GM12878 (cell line): Measurements from ENCODE around the gene SHOC1. TPM values are rescaled to one million over a fixed set of nuclear protein-coding genes. Genes with fewer than 3 reads are reported as not detected.

ENCODE experiments used
- ASH2L ChIP-seq: fragments of 300-600, 200-600 bp; sonication (generic); IDR thresholded peaks from 2 replicates; pipeline ENCODE4 v1.6.1; 2017; ENCODE audit warnings: low read depth, mild to moderate bottlenecking, borderline replicate concordance
- CHD4 ChIP-seq: fragments of 200-600 bp; sonication (generic); IDR thresholded peaks from 2 replicates; pipeline ENCODE4 v1.6.1; 2016; ENCODE audit warnings: mild to moderate bottlenecking
- CREB1 ChIP-seq: IDR thresholded peaks from 2 replicates; pipeline ENCODE4 v1.6.1; 2012; ENCODE audit warnings: low read depth, mild to moderate bottlenecking, inconsistent platforms
- EED ChIP-seq: sonication (generic); IDR thresholded peaks from 2 replicates; pipeline ENCODE4 v1.6.1; 2016; ENCODE audit warnings: antibody characterized with exemption, low read depth
- EP300 ChIP-seq, 2 experiments: fragments of 150-350 bp in 1 of 2; IDR thresholded peaks; 2 replicates each; pipeline ENCODE4 v1.6.1; 2011 to 2012; ENCODE audit warnings: low read depth in 2 of 2, low read length in 2 of 2, borderline replicate concordance in 1 of 2, improper control_type of control experiment in 1 of 2, inconsistent platforms in 1 of 2; ENCODE audit not compliant: control insufficient read depth in 1 of 2
- ETV6 ChIP-seq, 2 experiments: fragments of 450-650 bp in 1 of 2; IDR thresholded peaks in 1 of 2; conservative IDR thresholded peaks in 1 of 2; 2 replicates each; pipeline ENCODE4 v1.6.1; 2014; ENCODE audit warnings: antibody characterized with exemption in 1 of 2, borderline replicate concordance in 1 of 2, low read depth in 1 of 2, mild to moderate bottlenecking in 1 of 2, moderate library complexity in 1 of 2
- IKZF2 ChIP-seq, 2 experiments: fragments of 450-650 bp; IDR thresholded peaks; 2 replicates each; pipeline ENCODE4 v1.6.1; 2017; ENCODE audit warnings: mild to moderate bottlenecking in 2 of 2, moderate library complexity in 2 of 2
- JUNB ChIP-seq: IDR thresholded peaks from 2 replicates; pipeline ENCODE4 v1.6.1; 2016; ENCODE audit warnings: antibody characterized with exemption, mild to moderate bottlenecking
- MYC ChIP-seq: IDR thresholded peaks from 2 replicates; pipeline ENCODE4 v1.6.1; 2011; ENCODE audit warnings: mild to moderate bottlenecking, low read length, moderate library complexity, inconsistent platforms; ENCODE audit not compliant: insufficient read depth, insufficient replicate concordance, insufficient read length, severe bottlenecking
- PAX5 ChIP-seq: IDR thresholded peaks from 2 replicates; pipeline ENCODE4 v1.6.1; 2011; ENCODE audit warnings: low read depth, low read length, borderline replicate concordance
- POLR2AphosphoS5 ChIP-seq: IDR thresholded peaks from 2 replicates; pipeline ENCODE4 v1.6.1; 2011; ENCODE audit warnings: mild to moderate bottlenecking, low read length, inconsistent platforms
- SUZ12 ChIP-seq: fragments of 200-600 bp; sonication (generic); IDR thresholded peaks from one replicate; pipeline ENCODE4 v1.6.1; 2018; ENCODE audit warnings: antibody characterized with exemption, mild to moderate bottlenecking; ENCODE audit not compliant: unreplicated experiment
- ZBED1 ChIP-seq: IDR thresholded peaks from 2 replicates; pipeline ENCODE4 v1.6.1; 2016; ENCODE audit warnings: borderline replicate concordance
- polyA plus RNA-seq, 11 experiments: library from polyadenylated mRNA; depleted of rRNA in 4 of 11; unstranded in 6 of 11; stranded (reverse) in 5 of 11; fragments of >200 nt; fragmentation: Nextera tagmentation in 4 of 11; fragmentation: Illumina TruSeq in 1 of 11; extraction: Ambion mirVana in 4 of 11; extraction: Trizol in 1 of 11; gene quantifications; 1 replicate in 1 of 11; 2 replicates in 10 of 11; pipeline versions ENCODE4 v1.2.1 to v1.2.3, GENCODE V29; 2011 to 2016; ENCODE audit warnings: inconsistent platforms in 2 of 11, missing spikeins in 2 of 11, low read depth in 1 of 11
- total RNA-seq, 4 experiments: library from RNA; depleted of rRNA in 3 of 4; stranded (reverse); fragments of >200 nt in 3 of 4; fragmentation: Illumina TruSeq in 1 of 4; extraction: Trizol in 1 of 4; gene quantifications; 2 replicates each; pipeline versions ENCODE4 v1.2.1 to v1.2.3, GENCODE V29; 2013 to 2021
- TF ChIP-seq, protein P1 (sequence below): IDR thresholded peaks from 2 replicates; pipeline ENCODE4 v1.6.1; 2012; ENCODE audit warnings: low read depth, low read length, improper control_type of control experiment
- TF ChIP-seq, protein P2 (sequence below): fragments of 450-650 bp; IDR thresholded peaks from 2 replicates; pipeline ENCODE4 v1.6.1; 2017; ENCODE audit warnings: mild to moderate bottlenecking, moderate library complexity
- TF ChIP-seq, protein P3 (sequence below): fragments of 450-650 bp; IDR thresholded peaks from 2 replicates; pipeline ENCODE4 v1.6.1; 2017; ENCODE audit warnings: borderline replicate concordance
- TF ChIP-seq, protein P4 (sequence below): IDR thresholded peaks from 2 replicates; pipeline ENCODE4 v1.6.1; 2012; ENCODE audit warnings: low read length, inconsistent platforms
- TF ChIP-seq, protein P5 (sequence below): IDR thresholded peaks from 2 replicates; pipeline ENCODE4 v1.6.1; 2012; ENCODE audit warnings: low read depth, low read length, improper control_type of control experiment
- TF ChIP-seq, protein P6 (sequence below): IDR thresholded peaks from 2 replicates; pipeline ENCODE4 v1.6.1; 2012; ENCODE audit warnings: low read depth, low read length, improper control_type of control experiment
- TF ChIP-seq, protein P7 (sequence below): fragments of 450-650 bp; IDR thresholded peaks from 2 replicates; pipeline ENCODE4 v1.6.1; 2014; ENCODE audit warnings: mild to moderate bottlenecking

SHOC1 gene
- total and polyA plus RNA-seq, 10 of the 15 experiments (the other 5 are each of a cell fraction or from before 2014, with no cell fraction given), result under 0.01 to 0.11 (median 0.04) TPM; not detected in 3

DNA sequence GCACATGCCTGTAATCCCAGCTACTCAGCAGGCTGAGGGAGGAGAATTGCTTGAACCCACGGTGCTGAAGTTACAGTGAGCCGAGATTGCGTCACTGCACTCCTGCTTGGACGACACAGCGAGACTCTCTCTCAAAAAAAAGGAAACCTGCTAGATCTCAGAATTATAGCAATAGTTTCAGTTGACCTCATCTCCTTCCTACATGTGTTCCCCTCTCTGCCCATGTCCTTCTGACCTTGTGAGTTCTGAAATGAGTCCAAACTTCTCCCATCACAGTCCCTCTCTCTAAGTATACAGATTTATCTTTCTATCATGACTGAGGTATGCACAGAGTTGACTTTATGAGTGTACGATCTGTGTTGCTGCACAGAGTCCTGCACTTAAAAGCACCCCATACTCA lies 44.6 kb upstream of the SHOC1 start (continued):
- TF ChIP-seq, protein P1, sequence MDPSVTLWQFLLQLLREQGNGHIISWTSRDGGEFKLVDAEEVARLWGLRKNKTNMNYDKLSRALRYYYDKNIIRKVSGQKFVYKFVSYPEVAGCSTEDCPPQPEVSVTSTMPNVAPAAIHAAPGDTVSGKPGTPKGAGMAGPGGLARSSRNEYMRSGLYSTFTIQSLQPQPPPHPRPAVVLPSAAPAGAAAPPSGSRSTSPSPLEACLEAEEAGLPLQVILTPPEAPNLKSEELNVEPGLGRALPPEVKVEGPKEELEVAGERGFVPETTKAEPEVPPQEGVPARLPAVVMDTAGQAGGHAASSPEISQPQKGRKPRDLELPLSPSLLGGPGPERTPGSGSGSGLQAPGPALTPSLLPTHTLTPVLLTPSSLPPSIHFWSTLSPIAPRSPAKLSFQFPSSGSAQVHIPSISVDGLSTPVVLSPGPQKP, result no peak
- peak in 1 of 2 experiments; percentile 87; a peak in 2 of 4 replicates for TF ChIP-seq ETV6 (conservative IDR thresholded peaks at IDR 0.05 in 1 of 2, IDR thresholded peaks at IDR 0.05 in 1 of 2; ENCODE audit: borderline replicate concordance in 1 of 2, low read depth in 1 of 2)
- TF ChIP-seq POLR2AphosphoS5, result no peak
- no peak for TF ChIP-seq SUZ12
- TF ChIP-seq, protein P2, sequence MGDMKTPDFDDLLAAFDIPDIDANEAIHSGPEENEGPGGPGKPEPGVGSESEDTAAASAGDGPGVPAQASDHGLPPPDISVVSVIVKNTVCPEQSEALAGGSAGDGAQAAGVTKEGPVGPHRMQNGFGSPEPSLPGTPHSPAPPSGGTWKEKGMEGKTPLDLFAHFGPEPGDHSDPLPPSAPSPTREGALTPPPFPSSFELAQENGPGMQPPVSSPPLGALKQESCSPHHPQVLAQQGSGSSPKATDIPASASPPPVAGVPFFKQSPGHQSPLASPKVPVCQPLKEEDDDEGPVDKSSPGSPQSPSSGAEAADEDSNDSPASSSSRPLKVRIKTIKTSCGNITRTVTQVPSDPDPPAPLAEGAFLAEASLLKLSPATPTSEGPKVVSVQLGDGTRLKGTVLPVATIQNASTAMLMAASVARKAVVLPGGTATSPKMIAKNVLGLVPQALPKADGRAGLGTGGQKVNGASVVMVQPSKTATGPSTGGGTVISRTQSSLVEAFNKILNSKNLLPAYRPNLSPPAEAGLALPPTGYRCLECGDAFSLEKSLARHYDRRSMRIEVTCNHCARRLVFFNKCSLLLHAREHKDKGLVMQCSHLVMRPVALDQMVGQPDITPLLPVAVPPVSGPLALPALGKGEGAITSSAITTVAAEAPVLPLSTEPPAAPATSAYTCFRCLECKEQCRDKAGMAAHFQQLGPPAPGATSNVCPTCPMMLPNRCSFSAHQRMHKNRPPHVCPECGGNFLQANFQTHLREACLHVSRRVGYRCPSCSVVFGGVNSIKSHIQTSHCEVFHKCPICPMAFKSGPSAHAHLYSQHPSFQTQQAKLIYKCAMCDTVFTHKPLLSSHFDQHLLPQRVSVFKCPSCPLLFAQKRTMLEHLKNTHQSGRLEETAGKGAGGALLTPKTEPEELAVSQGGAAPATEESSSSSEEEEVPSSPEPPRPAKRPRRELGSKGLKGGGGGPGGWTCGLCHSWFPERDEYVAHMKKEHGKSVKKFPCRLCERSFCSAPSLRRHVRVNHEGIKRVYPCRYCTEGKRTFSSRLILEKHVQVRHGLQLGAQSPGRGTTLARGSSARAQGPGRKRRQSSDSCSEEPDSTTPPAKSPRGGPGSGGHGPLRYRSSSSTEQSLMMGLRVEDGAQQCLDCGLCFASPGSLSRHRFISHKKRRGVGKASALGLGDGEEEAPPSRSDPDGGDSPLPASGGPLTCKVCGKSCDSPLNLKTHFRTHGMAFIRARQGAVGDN, result no peak
- peak; percentile 86 for TF ChIP-seq CREB1
- TF ChIP-seq, protein P3, sequence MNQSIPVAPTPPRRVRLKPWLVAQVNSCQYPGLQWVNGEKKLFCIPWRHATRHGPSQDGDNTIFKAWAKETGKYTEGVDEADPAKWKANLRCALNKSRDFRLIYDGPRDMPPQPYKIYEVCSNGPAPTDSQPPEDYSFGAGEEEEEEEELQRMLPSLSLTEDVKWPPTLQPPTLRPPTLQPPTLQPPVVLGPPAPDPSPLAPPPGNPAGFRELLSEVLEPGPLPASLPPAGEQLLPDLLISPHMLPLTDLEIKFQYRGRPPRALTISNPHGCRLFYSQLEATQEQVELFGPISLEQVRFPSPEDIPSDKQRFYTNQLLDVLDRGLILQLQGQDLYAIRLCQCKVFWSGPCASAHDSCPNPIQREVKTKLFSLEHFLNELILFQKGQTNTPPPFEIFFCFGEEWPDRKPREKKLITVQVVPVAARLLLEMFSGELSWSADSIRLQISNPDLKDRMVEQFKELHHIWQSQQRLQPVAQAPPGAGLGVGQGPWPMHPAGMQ, result no peak
- TF ChIP-seq, protein P4, sequence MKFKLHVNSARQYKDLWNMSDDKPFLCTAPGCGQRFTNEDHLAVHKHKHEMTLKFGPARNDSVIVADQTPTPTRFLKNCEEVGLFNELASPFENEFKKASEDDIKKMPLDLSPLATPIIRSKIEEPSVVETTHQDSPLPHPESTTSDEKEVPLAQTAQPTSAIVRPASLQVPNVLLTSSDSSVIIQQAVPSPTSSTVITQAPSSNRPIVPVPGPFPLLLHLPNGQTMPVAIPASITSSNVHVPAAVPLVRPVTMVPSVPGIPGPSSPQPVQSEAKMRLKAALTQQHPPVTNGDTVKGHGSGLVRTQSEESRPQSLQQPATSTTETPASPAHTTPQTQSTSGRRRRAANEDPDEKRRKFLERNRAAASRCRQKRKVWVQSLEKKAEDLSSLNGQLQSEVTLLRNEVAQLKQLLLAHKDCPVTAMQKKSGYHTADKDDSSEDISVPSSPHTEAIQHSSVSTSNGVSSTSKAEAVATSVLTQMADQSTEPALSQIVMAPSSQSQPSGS, result peak; percentile 70
- TF ChIP-seq JUNB, result peak; percentile 86
- TF ChIP-seq MYC, result no peak
- peak; percentile 81; the same call in 1 of the 2 replicates for TF ChIP-seq ZBED1
- peak; percentile 29 to 52; a peak in 3 of 4 replicates for TF ChIP-seq IKZF2 (IDR thresholded peaks at IDR 0.05)
- TF ChIP-seq, protein P5, sequence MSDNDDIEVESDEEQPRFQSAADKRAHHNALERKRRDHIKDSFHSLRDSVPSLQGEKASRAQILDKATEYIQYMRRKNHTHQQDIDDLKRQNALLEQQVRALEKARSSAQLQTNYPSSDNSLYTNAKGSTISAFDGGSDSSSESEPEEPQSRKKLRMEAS, result no peak
- no peak for TF ChIP-seq CHD4
- peak; percentile 74 for TF ChIP-seq EED
- TF ChIP-seq EP300 (IDR thresholded peaks at IDR 0.05; ENCODE audit: borderline replicate concordance in 1 of 2, control insufficient read depth in 1 of 2, low read depth in 2 of 2, low read length in 2 of 2), result no peak
- TF ChIP-seq, protein P6, sequence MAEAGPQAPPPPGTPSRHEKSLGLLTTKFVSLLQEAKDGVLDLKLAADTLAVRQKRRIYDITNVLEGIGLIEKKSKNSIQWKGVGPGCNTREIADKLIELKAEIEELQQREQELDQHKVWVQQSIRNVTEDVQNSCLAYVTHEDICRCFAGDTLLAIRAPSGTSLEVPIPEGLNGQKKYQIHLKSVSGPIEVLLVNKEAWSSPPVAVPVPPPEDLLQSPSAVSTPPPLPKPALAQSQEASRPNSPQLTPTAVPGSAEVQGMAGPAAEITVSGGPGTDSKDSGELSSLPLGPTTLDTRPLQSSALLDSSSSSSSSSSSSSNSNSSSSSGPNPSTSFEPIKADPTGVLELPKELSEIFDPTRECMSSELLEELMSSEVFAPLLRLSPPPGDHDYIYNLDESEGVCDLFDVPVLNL, result no peak
- TF ChIP-seq PAX5, result no peak
- no peak for TF ChIP-seq ASH2L
- TF ChIP-seq, protein P7, sequence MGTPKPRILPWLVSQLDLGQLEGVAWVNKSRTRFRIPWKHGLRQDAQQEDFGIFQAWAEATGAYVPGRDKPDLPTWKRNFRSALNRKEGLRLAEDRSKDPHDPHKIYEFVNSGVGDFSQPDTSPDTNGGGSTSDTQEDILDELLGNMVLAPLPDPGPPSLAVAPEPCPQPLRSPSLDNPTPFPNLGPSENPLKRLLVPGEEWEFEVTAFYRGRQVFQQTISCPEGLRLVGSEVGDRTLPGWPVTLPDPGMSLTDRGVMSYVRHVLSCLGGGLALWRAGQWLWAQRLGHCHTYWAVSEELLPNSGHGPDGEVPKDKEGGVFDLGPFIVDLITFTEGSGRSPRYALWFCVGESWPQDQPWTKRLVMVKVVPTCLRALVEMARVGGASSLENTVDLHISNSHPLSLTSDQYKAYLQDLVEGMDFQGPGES, result no peak
